ENCODE data around the gene SEMA3G. TPM values are rescaled to one million over a fixed set of nuclear protein-coding genes. Genes with fewer than 3 reads are reported as not detected.

SEMA3G gene
- total RNA-seq, 3 donors from 2014 or later (not counting 1 experiment from before 2014, with no cell fraction given) = 0.07 to 0.55 TPM; not detected in 1

GRCh38 chr3:52394751-52395502 is 50.0 kb downstream of the SEMA3G start:
- no peak for TF ChIP-seq CTCF (IDR thresholded peaks at IDR 0.05)
- H3K36me3 ChIP-seq (ENCODE audit: control insufficient read depth, insufficient read depth, low read length) = peaks cover 20% of the 10 kb centered on the region
- intact Hi-C loops (cut with micrococcal nuclease) = no loop called here
- no peaks in the 10 kb centered on the region for H3K27me3 ChIP-seq (ENCODE audit: control insufficient read depth, insufficient read depth, low read length)
- Mint-ChIP-seq H3K4me1 (no peaks in the 10 kb centered on the region), H3K4me3 (no peak overlapping the region), H3K9me3 (no peaks in the 10 kb centered on the region), H3K27ac (no peak overlapping the region), H3K36me3 (no peaks in the 10 kb centered on the region), H3K27me3 (ENCODE audit: low read depth in 2 of 2) (no peaks in the 10 kb centered on the region)
- DNase-seq = no peak
- WGBS (ENCODE audit: insufficient coverage) = 95% methylated on average over 10 of the region's 10 CpGs
- no peaks in the 10 kb centered on the region for H3K4me1 ChIP-seq (ENCODE audit: control insufficient read depth, insufficient read depth, low read length)
- ATAC-seq = no peak
- H3K4me3 ChIP-seq (ENCODE audit: low read length) = no peak overlapping the region
- H3K9me3 ChIP-seq (ENCODE audit: control insufficient read depth, insufficient read depth, low read length) = no peaks in the 10 kb centered on the region
- no peak overlapping the region for H3K27ac ChIP-seq (ENCODE audit: low read length)

GRCh38 chr3:52393959-52394670 is 50.8 kb downstream of the SEMA3G start:
- no peaks in the 10 kb centered on the region for H3K9me3 Mint-ChIP-seq
- H3K4me3 Mint-ChIP-seq = no peak overlapping the region
- Histone ChIP-seq H3K4me1 (ENCODE audit: control insufficient read depth, insufficient read depth, low read length) (no peaks in the 10 kb centered on the region), H3K27ac (ENCODE audit: low read length) (no peak overlapping the region), H3K27me3 (ENCODE audit: control insufficient read depth, insufficient read depth, low read length) (no peaks in the 10 kb centered on the region), H3K9me3 (ENCODE audit: control insufficient read depth, insufficient read depth, low read length) (no peaks in the 10 kb centered on the region), H3K36me3 (ENCODE audit: control insufficient read depth, insufficient read depth, low read length) (peaks cover 22% of the 10 kb centered on the region), H3K4me3 (ENCODE audit: low read length) (no peak overlapping the region)
- 94% methylated on average over 18 of the region's 18 CpGs for WGBS (ENCODE audit: insufficient coverage)
- ATAC-seq = no peak
- H3K27ac Mint-ChIP-seq = no peak overlapping the region
- H3K36me3 Mint-ChIP-seq = no peaks in the 10 kb centered on the region
- no peaks in the 10 kb centered on the region for H3K27me3 Mint-ChIP-seq (ENCODE audit: low read depth in 2 of 2)
- no peak for DNase-seq
- intact Hi-C loops (cut with micrococcal nuclease) = no loop called here
- TF ChIP-seq CTCF (IDR thresholded peaks at IDR 0.05) = no peak
- no peaks in the 10 kb centered on the region for H3K4me1 Mint-ChIP-seq

- Mint-ChIP-seq H3K36me3 (no peaks in the 10 kb centered on the region), H3K9me3 (no peaks in the 10 kb centered on the region), H3K4me3 (no peak overlapping the region), H3K27ac (no peak overlapping the region), H3K27me3 (ENCODE audit: low read depth in 2 of 2) (no peaks in the 10 kb centered on the region), H3K4me1 (no peaks in the 10 kb centered on the region)
- Histone ChIP-seq H3K4me3 (ENCODE audit: low read length) (no peak overlapping the region), H3K27ac (ENCODE audit: low read length) (no peak overlapping the region), H3K36me3 (ENCODE audit: control insufficient read depth, insufficient read depth, low read length) (peaks cover 27% of the 10 kb centered on the region), H3K9me3 (ENCODE audit: control insufficient read depth, insufficient read depth, low read length) (no peaks in the 10 kb centered on the region), H3K27me3 (ENCODE audit: control insufficient read depth, insufficient read depth, low read length) (no peaks in the 10 kb centered on the region), H3K4me1 (ENCODE audit: control insufficient read depth, insufficient read depth, low read length) (no peaks in the 10 kb centered on the region)
- WGBS (ENCODE audit: insufficient coverage) = 95% methylated on average over 18 of the region's 18 CpGs
- no peak for ATAC-seq
- no peak for DNase-seq
- intact Hi-C loops (cut with micrococcal nuclease) = no loop called here
- no peak for TF ChIP-seq CTCF (IDR thresholded peaks at IDR 0.05)
Measured at GRCh38 chr3:52393131-52393807, 51.6 kb downstream of the SEMA3G start.
